ENCODE data around the gene DUOX1.

The DUOX1 gene

GRCh38 chr15:45198337-45199135 lies 68.7 kb downstream of the DUOX1 start:
- DNase-seq = peak; percentile 91

- DNase-seq = no peak
Measured at GRCh38 chr15:45199136-45199810, 69.5 kb downstream of the DUOX1 start.

GRCh38 chr15:45200001-45200798 lies 70.4 kb downstream of the DUOX1 start:
- DNase-seq = peak; percentile 90

GRCh38 chr15:45200799-45201556 lies 71.2 kb downstream of the DUOX1 start:
- peak; percentile 71 for DNase-seq

GRCh38 chr15:45201557-45201859 lies 71.7 kb downstream of the DUOX1 start:
- no peak for DNase-seq

GRCh38 chr15:45201869-45202268 lies 72.1 kb downstream of the DUOX1 start:
- no peak for DNase-seq

GRCh38 chr15:45203182-45203581 lies 73.4 kb downstream of the DUOX1 start:
- no peak for DNase-seq

GRCh38 chr15:45205192-45205591 lies 75.4 kb downstream of the DUOX1 start:
- peak; percentile 46 for DNase-seq

GRCh38 chr15:45212493-45212892 lies 82.7 kb downstream of the DUOX1 start:
- DNase-seq = no peak
